ENCODE data around the gene BEX5. TPM values are rescaled to one million over a fixed set of nuclear protein-coding genes. Genes with fewer than 3 reads are reported as not detected.
"Not testable (repeated sequence)": the region's sequence is repeated elsewhere in the genome, so short reads cannot be mapped to it uniquely, and the experiment has no call there.

Gene BEX5
- total and polyA plus RNA-seq, 9 donors: 0.09 to 1.3 (median 0.26) TPM; not detected in 5

- H3K4me1 ChIP-seq (ENCODE audit: control insufficient read depth, insufficient read depth, low read length): no peaks in the 10 kb centered on the region
- peaks cover 21% of the 10 kb centered on the region for H3K27me3 ChIP-seq (ENCODE audit: control insufficient read depth, insufficient read depth, low read length)
- WGBS (ENCODE audit: insufficient coverage): 36% methylated on average over 8 of the region's 8 CpGs
- no peaks in the 10 kb centered on the region for H3K9me3 ChIP-seq (replicated peaks; ENCODE audit: control insufficient read depth, low read depth, low read length)
- H3K4me3 ChIP-seq (ENCODE audit: low read length): no peak overlapping the region
- DNase-seq: no peak
- H3K27ac ChIP-seq (ENCODE audit: low read length): no peak overlapping the region
- H3K36me3 ChIP-seq (ENCODE audit: control insufficient read depth, insufficient read depth, low read length): no peaks in the 10 kb centered on the region
Observed at GRCh38 chrX:102126863-102127262, 28.9 kb downstream of the BEX5 start.

GRCh38 chrX:102126080-102126818, 29.5 kb downstream of the BEX5 start:
- not testable (repeated sequence) for DNase-seq; H3K4me1 ChIP-seq (ENCODE audit: control insufficient read depth, insufficient read depth, low read length)
- peaks cover 21% of the 10 kb centered on the region for H3K27me3 ChIP-seq (ENCODE audit: control insufficient read depth, insufficient read depth, low read length)

GRCh38 chrX:102125436-102125835, 30.3 kb downstream of the BEX5 start, which contains the start of gene TCEAL2:
Gene TCEAL2 (plus strand): TSS chrX:102125679. CDS start chrX:102126831, 1,152 bp downstream.
- not testable (repeated sequence) for H3K9me3 ChIP-seq (replicated peaks; ENCODE audit: control insufficient read depth, low read depth, low read length); H3K4me3 ChIP-seq (ENCODE audit: low read length)
- H3K27me3 ChIP-seq (ENCODE audit: control insufficient read depth, insufficient read depth, low read length): peaks cover 20% of the 10 kb centered on the region

More at GRCh38 chrX:102126080-102126818, 29.5 kb downstream of the BEX5 start:
- not testable (repeated sequence) for H3K9me3 ChIP-seq (replicated peaks; ENCODE audit: control insufficient read depth, low read depth, low read length); H3K36me3 ChIP-seq (ENCODE audit: control insufficient read depth, insufficient read depth, low read length); H3K27ac ChIP-seq (ENCODE audit: low read length); H3K4me3 ChIP-seq (ENCODE audit: low read length)
- WGBS (ENCODE audit: insufficient coverage): 38% methylated on average over 14 of the region's 21 CpGs

GRCh38 chrX:102125014-102125413, 30.8 kb downstream of the BEX5 start:
- H3K36me3 ChIP-seq (ENCODE audit: control insufficient read depth, insufficient read depth, low read length); H3K4me1 ChIP-seq (ENCODE audit: control insufficient read depth, insufficient read depth, low read length); H3K27ac ChIP-seq (ENCODE audit: low read length); H3K9me3 ChIP-seq (replicated peaks; ENCODE audit: control insufficient read depth, low read depth, low read length); DNase-seq; H3K4me3 ChIP-seq (ENCODE audit: low read length): not testable (repeated sequence)
- WGBS (ENCODE audit: insufficient coverage): 36% methylated on average over 4 of the region's 10 CpGs
- H3K27me3 ChIP-seq (ENCODE audit: control insufficient read depth, insufficient read depth, low read length): peaks cover 20% of the 10 kb centered on the region

More at GRCh38 chrX:102125436-102125835, 30.3 kb downstream of the BEX5 start, which contains the start of gene TCEAL2:
- not testable (repeated sequence) for DNase-seq; H3K36me3 ChIP-seq (ENCODE audit: control insufficient read depth, insufficient read depth, low read length); H3K27ac ChIP-seq (ENCODE audit: low read length); H3K4me1 ChIP-seq (ENCODE audit: control insufficient read depth, insufficient read depth, low read length)
- WGBS (ENCODE audit: insufficient coverage): 20% methylated on average over 11 of the region's 38 CpGs

- no peak overlapping the region for H3K27ac ChIP-seq (ENCODE audit: low read length)
- WGBS (ENCODE audit: insufficient coverage): 86% methylated on average over 1 of the region's 2 CpGs
- no peak for DNase-seq
- peaks cover 10% of the 10 kb centered on the region for H3K27me3 ChIP-seq (ENCODE audit: control insufficient read depth, insufficient read depth, low read length)
- no peaks in the 10 kb centered on the region for H3K4me1 ChIP-seq (ENCODE audit: control insufficient read depth, insufficient read depth, low read length)
- no peaks in the 10 kb centered on the region for H3K9me3 ChIP-seq (replicated peaks; ENCODE audit: control insufficient read depth, low read depth, low read length)
- no peaks in the 10 kb centered on the region for H3K36me3 ChIP-seq (ENCODE audit: control insufficient read depth, insufficient read depth, low read length)
- no peak overlapping the region for H3K4me3 ChIP-seq (ENCODE audit: low read length)
Observed at GRCh38 chrX:102115748-102116147, 40.0 kb downstream of the BEX5 start.

GRCh38 chrX:102113367-102113766, 42.4 kb downstream of the BEX5 start:
- Histone ChIP-seq H3K36me3 (ENCODE audit: control insufficient read depth, insufficient read depth, low read length) (no peaks in the 10 kb centered on the region), H3K4me1 (ENCODE audit: control insufficient read depth, insufficient read depth, low read length) (no peaks in the 10 kb centered on the region), H3K27ac (ENCODE audit: low read length) (no peak overlapping the region), H3K9me3 (replicated peaks; ENCODE audit: control insufficient read depth, low read depth, low read length) (no peaks in the 10 kb centered on the region), H3K4me3 (ENCODE audit: low read length) (no peak overlapping the region), H3K27me3 (ENCODE audit: control insufficient read depth, insufficient read depth, low read length) (peaks cover 17% of the 10 kb centered on the region)
- no peak for DNase-seq
- WGBS (ENCODE audit: insufficient coverage): 40% methylated on average over 1 of the region's 4 CpGs

Other genes with a start within 250 kb of the BEX5 start
- gene ZMAT1, start 223.9 kb downstream of the BEX5 start, total RNA-seq: 1.9 TPM
- gene ZMAT1, start 223.9 kb downstream of the BEX5 start, polyA plus RNA-seq (ENCODE audit: insufficient read depth in 1 of 8, insufficient read length in 8 of 8, low replicate concordance in 1 of 8): 1 to 10 TPM; 2.4 to 5.5 (median 3.5) TPM
- 1.8 TPM for gene TCEAL2, start 30.3 kb downstream of the BEX5 start, total RNA-seq
- 1 to 10 TPM in 3 of 8 donors, under 1 TPM in 5; 0.64 to 6.9 (median 0.81) TPM for gene TCEAL2, start 30.3 kb downstream of the BEX5 start, polyA plus RNA-seq (ENCODE audit: insufficient read depth in 1 of 8, insufficient read length in 8 of 8, low replicate concordance in 1 of 8)
- gene TCEAL6, start 13.5 kb downstream of the BEX5 start, total RNA-seq: not detected
- under 1 TPM in 2 of 8 donors, not detected in 6; 0.14 TPM for gene TCEAL6, start 13.5 kb downstream of the BEX5 start, polyA plus RNA-seq (ENCODE audit: insufficient read depth in 1 of 8, insufficient read length in 8 of 8, low replicate concordance in 1 of 8)
- gene TCP11X1, start 59.3 kb upstream of the BEX5 start, total RNA-seq: not detected
- not detected for gene TCP11X1, start 59.3 kb upstream of the BEX5 start, polyA plus RNA-seq (ENCODE audit: insufficient read depth in 1 of 8, insufficient read length in 8 of 8, low replicate concordance in 1 of 8)
- gene NXF2, start 91.2 kb upstream of the BEX5 start, total RNA-seq: not detected
- not detected for gene NXF2, start 91.2 kb upstream of the BEX5 start, polyA plus RNA-seq (ENCODE audit: insufficient read depth in 1 of 8, insufficient read length in 8 of 8, low replicate concordance in 1 of 8)